H9 (cell line): ENCODE results near the gene KLF1. TPM values are rescaled to one million over a fixed set of nuclear protein-coding genes. Genes with fewer than 3 reads are reported as not detected.
"Not testable (repeated sequence)": the region's sequence is repeated elsewhere in the genome, so short reads cannot be mapped to it uniquely, and the experiment has no call there.

Experiments used
- DNase-seq: peaks from one replicate; pipeline ENCODE4 v3.0.0-alpha.2; 2017
- H2AFZ ChIP-seq: one replicate; pipeline ENCODE4 v1.6.1; 2013; ENCODE audit warnings: mild to moderate bottlenecking, low read length, control low read depth, moderate library complexity
- H2AK5ac ChIP-seq: 2 replicates; pipeline ENCODE4 v1.6.1; 2013; ENCODE audit warnings: low read length, control low read depth, mixed read lengths; ENCODE audit not compliant: insufficient read length
- H2BK120ac ChIP-seq: one replicate; pipeline ENCODE4 v1.6.1; 2013; ENCODE audit warnings: low read depth, mild to moderate bottlenecking, low read length, control low read depth, inconsistent platforms; ENCODE audit not compliant: poor library complexity, severe bottlenecking
- H2BK12ac ChIP-seq: 2 replicates; pipeline ENCODE4 v1.6.1; 2013; ENCODE audit warnings: low read length, control low read depth, mixed read lengths, low read depth; ENCODE audit not compliant: insufficient read length
- H2BK15ac ChIP-seq: 2 replicates; pipeline ENCODE4 v1.6.1; 2013; ENCODE audit warnings: low read depth, low read length, control low read depth
- H2BK20ac ChIP-seq: one replicate; pipeline ENCODE4 v1.6.1; 2013; ENCODE audit warnings: low read depth, mild to moderate bottlenecking, low read length, control low read depth, inconsistent platforms; ENCODE audit not compliant: poor library complexity, severe bottlenecking
- H2BK5ac ChIP-seq: 2 replicates; pipeline ENCODE4 v1.6.1; 2013; ENCODE audit warnings: low read length, control low read depth, mixed read lengths; ENCODE audit not compliant: insufficient read length
- H3K14ac ChIP-seq: 2 replicates; pipeline ENCODE4 v1.6.1; 2013; ENCODE audit warnings: low read length, control low read depth; ENCODE audit not compliant: insufficient read depth
- H3K18ac ChIP-seq: 2 replicates; pipeline ENCODE4 v1.6.1; 2013; ENCODE audit warnings: low read depth, mild to moderate bottlenecking, mixed read lengths, low read length, control low read depth; ENCODE audit not compliant: insufficient read length
- H3K23ac ChIP-seq: 2 replicates; pipeline ENCODE4 v1.6.1; 2013; ENCODE audit warnings: low read length, control low read depth, mixed read lengths, low read depth; ENCODE audit not compliant: insufficient read length
- H3K23me2 ChIP-seq: 2 replicates; pipeline ENCODE4 v1.6.1; 2013; ENCODE audit warnings: low read depth, mild to moderate bottlenecking, mixed read lengths, low read length, control low read depth; ENCODE audit not compliant: insufficient read length, poor library complexity, severe bottlenecking
- H3K27ac ChIP-seq: 2 replicates; pipeline ENCODE4 v1.5.1; 2013; ENCODE audit warnings: low read length, control low read depth, mixed read lengths, low read depth; ENCODE audit not compliant: insufficient read length
- H3K27me3 ChIP-seq: 2 replicates; pipeline ENCODE4 v1.6.1; 2013; ENCODE audit warnings: low read length, control low read depth, inconsistent platforms; ENCODE audit not compliant: insufficient read depth
- H3K4ac ChIP-seq: 2 replicates; pipeline ENCODE4 v1.6.1; 2013; ENCODE audit warnings: low read depth, mild to moderate bottlenecking, control low read depth, inconsistent platforms, low read length, moderate library complexity
- H3K4me1 ChIP-seq: 2 replicates; pipeline ENCODE4 v1.6.1; 2013; ENCODE audit warnings: low read length, control low read depth, inconsistent platforms; ENCODE audit not compliant: insufficient read depth
- H3K4me2 ChIP-seq: 2 replicates; pipeline ENCODE4 v1.6.1; 2013; ENCODE audit warnings: low read length, control low read depth, mixed read lengths; ENCODE audit not compliant: insufficient read length, insufficient read depth
- H3K56ac ChIP-seq: 2 replicates; pipeline ENCODE4 v1.6.1; 2013; ENCODE audit warnings: low read depth, mild to moderate bottlenecking, mixed read lengths, low read length, control low read depth; ENCODE audit not compliant: insufficient read length
- H3K79me1 ChIP-seq: 2 replicates; pipeline ENCODE4 v1.6.1; 2013; ENCODE audit warnings: low read depth, mild to moderate bottlenecking, moderate library complexity, low read length, control low read depth, inconsistent platforms; ENCODE audit not compliant: insufficient read depth, poor library complexity, severe bottlenecking
- H3K79me2 ChIP-seq: 2 replicates; pipeline ENCODE4 v1.6.1; 2013; ENCODE audit warnings: low read length, control low read depth, inconsistent platforms; ENCODE audit not compliant: insufficient read depth
- H3K9ac ChIP-seq: 2 replicates; pipeline ENCODE4 v1.6.1; 2013; ENCODE audit warnings: low read length, control low read depth, mixed read lengths; ENCODE audit not compliant: insufficient read length; ENCODE audit errors: extremely low read depth
- H3K9me3 ChIP-seq: one replicate; pipeline ENCODE4 v1.6.1; 2013; ENCODE audit warnings: low read depth, low read length, inconsistent platforms; ENCODE audit not compliant: control insufficient read depth
- H3T11ph ChIP-seq: one replicate; pipeline ENCODE4 v1.6.1; 2013; ENCODE audit warnings: mild to moderate bottlenecking, low read length, control low read depth, inconsistent platforms
- H4K20me1 ChIP-seq: one replicate; pipeline ENCODE4 v1.6.1; 2013; ENCODE audit not compliant: control insufficient read depth, insufficient read length, insufficient read depth
- H4K5ac ChIP-seq: 2 replicates; pipeline ENCODE4 v1.6.1; 2013; ENCODE audit warnings: low read depth, mild to moderate bottlenecking, mixed read lengths, low read length, control low read depth; ENCODE audit not compliant: insufficient read length
- H4K8ac ChIP-seq: replicated peaks from 2 replicates; pipeline ENCODE4 v1.6.1; 2013; ENCODE audit warnings: low read length, control low read depth, mixed read lengths, low read depth; ENCODE audit not compliant: insufficient read length
- H4K91ac ChIP-seq: 2 replicates; pipeline ENCODE4 v1.6.1; 2013; ENCODE audit warnings: low read depth, mild to moderate bottlenecking, moderate library complexity, mixed read lengths, low read length, control low read depth; ENCODE audit not compliant: insufficient read length
- H3K27ac Mint-ChIP-seq, 3 experiments: 2 replicates in 2 of 3; 3 replicates in 1 of 3; pipeline ENCODE4 v1.8.0; 2020 to 2021; ENCODE audit warnings: mixed read lengths in 3 of 3, mild to moderate bottlenecking in 1 of 3, moderate library complexity in 1 of 3
- H3K27me3 Mint-ChIP-seq: 2 replicates; pipeline ENCODE4 v1.8.0; 2021; ENCODE audit warnings: low read depth, mild to moderate bottlenecking, moderate library complexity, mixed read lengths
- H3K36me3 Mint-ChIP-seq, 3 experiments: 2 replicates in 2 of 3; 3 replicates in 1 of 3; pipeline ENCODE4 v1.8.0; 2020 to 2021; ENCODE audit warnings: low read depth in 3 of 3, mixed read lengths in 3 of 3; ENCODE audit not compliant: insufficient read depth in 1 of 3
- H3K4me1 Mint-ChIP-seq, 2 experiments: 2 replicates each; pipeline ENCODE4 v1.8.0; 2020; ENCODE audit warnings: mixed read lengths in 2 of 2
- H3K4me3 Mint-ChIP-seq, 2 experiments: 2 replicates in 1 of 2; 3 replicates in 1 of 2; pipeline ENCODE4 v1.8.0; 2020 to 2021; ENCODE audit warnings: mild to moderate bottlenecking in 2 of 2, mixed read lengths in 2 of 2, moderate library complexity in 1 of 2
- H3K9me3 Mint-ChIP-seq, 2 experiments: 2 replicates in 1 of 2; 3 replicates in 1 of 2; pipeline ENCODE4 v1.8.0; 2020; ENCODE audit warnings: mild to moderate bottlenecking in 2 of 2, mixed read lengths in 2 of 2, moderate library complexity in 1 of 2
- WGBS: extraction: QIAGEN DNeasy Blood & Tissue Kit; methylation state at CpG from one replicate; pipeline ENCODE4 v1.1.7; 2013; ENCODE audit warnings: missing lambda C conversion rate, low lambda C conversion rate, mixed read lengths; ENCODE audit not compliant: insufficient read length; ENCODE audit errors: extremely low coverage; 5-methylcytosine and 5-hydroxymethylcytosine counted together
- total RNA-seq: library from RNA; stranded (reverse); gene quantifications from 2 replicates; pipeline ENCODE4 v1.2.1, GENCODE V29; 2021
- TF ChIP-seq, protein P1 (sequence below): fragments of 200-600 bp; sonication (generic); conservative IDR thresholded peaks from 3 replicates; pipeline ENCODE4 v1.8.0; 2021; ENCODE audit warnings: antibody characterized with exemption, mild to moderate bottlenecking

The KLF1 gene
- total RNA-seq, 1 experiment from 2014 or later: 0.37 TPM

DNA sequence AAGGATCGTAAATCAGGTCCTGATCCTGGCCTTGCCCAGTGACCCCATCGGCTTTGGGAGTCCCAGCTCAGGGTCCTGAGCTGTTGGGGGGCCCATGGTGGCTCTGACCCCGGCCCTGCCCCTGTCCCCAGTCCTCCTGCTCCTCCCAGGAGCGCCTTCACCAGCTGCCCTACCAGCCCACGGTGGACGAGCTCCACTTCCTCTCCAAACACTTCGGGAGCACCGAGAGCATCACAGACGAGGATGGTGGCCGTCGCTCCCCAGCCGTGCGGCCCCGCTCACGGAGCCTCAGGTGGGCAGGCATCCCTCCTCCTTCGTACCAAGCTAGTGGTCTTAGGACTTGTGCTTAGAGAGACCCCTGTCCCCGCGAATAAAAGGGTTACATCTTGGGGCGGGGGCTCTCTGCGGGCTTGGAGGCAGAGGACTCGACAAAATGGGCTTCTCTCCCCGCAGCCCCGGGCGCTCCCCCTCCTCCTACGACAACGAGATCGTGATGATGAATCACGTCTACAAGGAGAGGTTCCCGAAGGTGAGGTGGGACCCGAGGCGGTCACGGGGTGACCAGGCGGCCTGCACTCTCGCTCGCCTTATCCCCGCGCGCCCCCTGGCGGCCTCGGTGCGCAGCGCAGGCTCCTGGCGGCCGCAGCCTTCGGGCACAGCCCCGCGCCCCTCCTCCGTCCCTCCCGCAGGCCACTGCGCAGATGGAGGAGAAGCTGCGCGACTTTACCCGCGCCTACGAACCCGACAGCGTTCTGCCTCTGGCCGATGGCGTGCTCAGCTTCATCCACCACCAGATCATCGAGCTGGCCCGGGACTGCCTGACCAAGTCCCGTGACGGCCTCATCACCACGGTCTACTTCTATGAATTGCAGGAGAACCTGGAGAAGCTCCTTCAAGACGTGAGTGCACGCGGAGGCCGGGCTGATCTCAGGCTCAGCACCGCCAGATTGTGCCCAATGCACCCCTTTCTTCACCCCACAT, 39.6 kb downstream of the KLF1 start:
- Histone ChIP-seq H4K5ac (no peak overlapping the region), H3K56ac (no peak overlapping the region), H3K9ac (no peak overlapping the region), H3T11ph (no peak overlapping the region), H2BK15ac (no peak overlapping the region), H3K18ac (no peak overlapping the region), H2BK120ac (no peak overlapping the region), H3K79me1 (no peaks in the 10 kb centered on the region), H3K14ac (no peak overlapping the region; the same call in 1 of the 2 replicates), H3K79me2 (no peaks in the 10 kb centered on the region), H3K9me3 (no peaks in the 10 kb centered on the region), H3K27me3 (no peaks in the 10 kb centered on the region), H3K27ac (no peak overlapping the region), H4K20me1 (no peaks in the 10 kb centered on the region), H3K4ac (no peak overlapping the region), H4K8ac (no peak overlapping the region), H4K91ac (no peak overlapping the region), H3K23ac (no peak overlapping the region), H2BK20ac (no peak overlapping the region), H2BK5ac (no peak overlapping the region), H3K4me1 (no peaks in the 10 kb centered on the region), H3K23me2 (no peaks in the 10 kb centered on the region), H2BK12ac (no peak overlapping the region), H2AFZ (no peak overlapping the region), H2AK5ac (no peak overlapping the region), H3K4me2 (peak overlapping the region; percentile 1)
- Mint-ChIP-seq H3K9me3 (no peaks in the 10 kb centered on the region), H3K36me3 (peaks cover 7 to 12% (median 10%) of the 10 kb centered on the region in 3 experiments), H3K4me3 (peak overlapping the region; percentile 24 to 66; a peak in 2 of 5 replicates), H3K27ac (no peak overlapping the region), H3K4me1 (peaks cover 7% of the 10 kb centered on the region in 2 experiments), H3K27me3 (peaks cover 11% of the 10 kb centered on the region)
- WGBS: no CpG with 5 or more reads among the region's 69 CpGs
- TF ChIP-seq, protein P1, sequence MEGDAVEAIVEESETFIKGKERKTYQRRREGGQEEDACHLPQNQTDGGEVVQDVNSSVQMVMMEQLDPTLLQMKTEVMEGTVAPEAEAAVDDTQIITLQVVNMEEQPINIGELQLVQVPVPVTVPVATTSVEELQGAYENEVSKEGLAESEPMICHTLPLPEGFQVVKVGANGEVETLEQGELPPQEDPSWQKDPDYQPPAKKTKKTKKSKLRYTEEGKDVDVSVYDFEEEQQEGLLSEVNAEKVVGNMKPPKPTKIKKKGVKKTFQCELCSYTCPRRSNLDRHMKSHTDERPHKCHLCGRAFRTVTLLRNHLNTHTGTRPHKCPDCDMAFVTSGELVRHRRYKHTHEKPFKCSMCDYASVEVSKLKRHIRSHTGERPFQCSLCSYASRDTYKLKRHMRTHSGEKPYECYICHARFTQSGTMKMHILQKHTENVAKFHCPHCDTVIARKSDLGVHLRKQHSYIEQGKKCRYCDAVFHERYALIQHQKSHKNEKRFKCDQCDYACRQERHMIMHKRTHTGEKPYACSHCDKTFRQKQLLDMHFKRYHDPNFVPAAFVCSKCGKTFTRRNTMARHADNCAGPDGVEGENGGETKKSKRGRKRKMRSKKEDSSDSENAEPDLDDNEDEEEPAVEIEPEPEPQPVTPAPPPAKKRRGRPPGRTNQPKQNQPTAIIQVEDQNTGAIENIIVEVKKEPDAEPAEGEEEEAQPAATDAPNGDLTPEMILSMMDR: peak; percentile 100
- peak; percentile 94 for DNase-seq

DNA sequence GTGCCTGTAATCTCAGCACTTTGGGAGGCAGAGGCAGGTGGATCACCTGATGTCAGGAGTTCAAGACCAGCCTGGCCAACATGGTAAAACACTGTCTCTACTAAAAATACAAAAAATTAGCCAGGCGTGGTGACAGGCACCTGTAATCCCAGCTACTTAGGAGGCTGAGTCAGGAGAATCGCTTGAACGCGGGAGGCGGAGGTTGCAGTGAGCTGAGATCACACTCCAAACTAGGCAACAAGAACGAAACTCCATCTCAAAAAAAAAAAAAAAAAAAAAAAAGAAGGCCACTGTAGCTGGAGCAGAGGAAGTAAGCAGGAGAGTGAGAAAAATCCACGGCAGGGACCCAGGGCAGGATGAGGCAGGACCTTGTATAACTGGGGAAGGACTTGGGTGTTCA, 40.4 kb downstream of the KLF1 start:
- H3K23ac ChIP-seq, H2BK120ac ChIP-seq, DNase-seq, H4K8ac ChIP-seq, H3K4ac ChIP-seq, H3K79me2 ChIP-seq, H4K91ac ChIP-seq, H2AK5ac ChIP-seq, H2BK20ac ChIP-seq, H3K23me2 ChIP-seq, H3K79me1 ChIP-seq, H3K9me3 Mint-ChIP-seq, H2BK12ac ChIP-seq, H3K9me3 ChIP-seq, H3K4me3 Mint-ChIP-seq, H3K27me3 ChIP-seq, H4K20me1 ChIP-seq, H2AFZ ChIP-seq, H3K4me2 ChIP-seq, H2BK5ac ChIP-seq, H4K5ac ChIP-seq, H3K18ac ChIP-seq, H3K9ac ChIP-seq, H2BK15ac ChIP-seq, H3K56ac ChIP-seq, H3K14ac ChIP-seq, H3K4me1 ChIP-seq, H3K27ac ChIP-seq, H3T11ph ChIP-seq, H3K27ac Mint-ChIP-seq: not testable (repeated sequence)
- Mint-ChIP-seq H3K27me3 (peaks cover 11% of the 10 kb centered on the region), H3K4me1 (peaks cover 10 to 11% of the 10 kb centered on the region in 2 experiments), H3K36me3 (peaks cover 10 to 15% (median 10%) of the 10 kb centered on the region in 3 experiments)
- no CpG with 5 or more reads among the region's 7 CpGs for WGBS
